Fibroblast of mammary gland (primary cell): Measurements from ENCODE around the gene OR6C75.
"Not testable (repeated sequence)": the region's sequence is repeated elsewhere in the genome, so short reads cannot be mapped to it uniquely, and the experiment has no call there.

Experiments
- DNase-seq: peaks from one replicate; pipeline ENCODE4 v3.0.0-alpha.2; 2010; ENCODE audit warnings: low read depth
- H3K4me3 ChIP-seq: 2 replicates; pipeline ENCODE4 v1.5.1; 2011; ENCODE audit warnings: low read depth, mild to moderate bottlenecking, low read length, moderate library complexity; ENCODE audit not compliant: control insufficient read depth
- TF ChIP-seq, protein P1 (sequence below): conservative IDR thresholded peaks from 2 replicates; pipeline ENCODE4 v1.5.1; 2011; ENCODE audit warnings: low read depth, low read length, inconsistent platforms; ENCODE audit not compliant: control insufficient read depth, insufficient read depth

Gene OR6C75

DNA sequence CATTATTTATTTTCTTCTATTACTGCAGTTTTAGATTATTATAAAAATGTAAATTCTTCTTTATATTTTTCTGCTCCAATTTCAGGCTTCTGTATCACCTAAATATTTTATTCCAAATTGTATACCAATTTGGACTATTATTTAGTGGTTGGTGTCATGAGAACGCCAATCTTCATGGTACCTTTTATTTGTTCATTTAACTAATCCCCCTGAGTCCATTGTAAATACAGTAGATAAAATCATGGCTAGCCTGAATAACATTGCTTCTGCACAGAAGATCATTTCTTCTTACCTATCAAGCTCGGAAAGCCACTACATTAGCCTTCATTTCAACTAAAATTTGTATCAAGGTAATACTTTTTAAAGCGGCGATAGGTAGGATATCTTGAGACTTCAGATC lies at the start of gene OR6C75:
Gene OR6C75, plus strand, starts transcription at position 301 of the 400 bp plus-strand sequence. CDS start 2,136 bp downstream, outside the sequence.
- no peak within 1 kb of the TSS for H3K4me3 ChIP-seq
- TF ChIP-seq, protein P1, sequence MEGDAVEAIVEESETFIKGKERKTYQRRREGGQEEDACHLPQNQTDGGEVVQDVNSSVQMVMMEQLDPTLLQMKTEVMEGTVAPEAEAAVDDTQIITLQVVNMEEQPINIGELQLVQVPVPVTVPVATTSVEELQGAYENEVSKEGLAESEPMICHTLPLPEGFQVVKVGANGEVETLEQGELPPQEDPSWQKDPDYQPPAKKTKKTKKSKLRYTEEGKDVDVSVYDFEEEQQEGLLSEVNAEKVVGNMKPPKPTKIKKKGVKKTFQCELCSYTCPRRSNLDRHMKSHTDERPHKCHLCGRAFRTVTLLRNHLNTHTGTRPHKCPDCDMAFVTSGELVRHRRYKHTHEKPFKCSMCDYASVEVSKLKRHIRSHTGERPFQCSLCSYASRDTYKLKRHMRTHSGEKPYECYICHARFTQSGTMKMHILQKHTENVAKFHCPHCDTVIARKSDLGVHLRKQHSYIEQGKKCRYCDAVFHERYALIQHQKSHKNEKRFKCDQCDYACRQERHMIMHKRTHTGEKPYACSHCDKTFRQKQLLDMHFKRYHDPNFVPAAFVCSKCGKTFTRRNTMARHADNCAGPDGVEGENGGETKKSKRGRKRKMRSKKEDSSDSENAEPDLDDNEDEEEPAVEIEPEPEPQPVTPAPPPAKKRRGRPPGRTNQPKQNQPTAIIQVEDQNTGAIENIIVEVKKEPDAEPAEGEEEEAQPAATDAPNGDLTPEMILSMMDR = no peak
- DNase-seq = no peak

DNA sequence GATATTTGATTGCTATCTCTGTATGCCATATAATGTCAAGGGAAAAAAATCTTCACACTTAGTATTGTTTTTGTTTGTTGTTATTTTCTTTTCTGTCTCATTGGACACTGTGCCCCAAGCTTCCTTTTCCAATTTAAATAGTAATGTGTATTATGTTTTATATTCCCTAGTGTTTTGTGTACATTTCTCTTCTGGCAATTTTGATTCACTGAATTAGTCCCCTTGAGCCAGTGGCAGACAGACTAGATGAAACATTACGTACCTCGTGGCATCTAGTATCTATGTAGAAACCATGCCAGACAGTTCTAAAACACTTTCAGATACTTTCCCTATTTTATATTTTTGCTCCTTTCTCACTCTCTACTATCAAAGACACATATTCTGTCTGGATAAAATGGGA lies 48.7 kb upstream of the OR6C75 start, which contains the start of gene OR6C1:
Gene OR6C1, plus strand, starts transcription at position 301 of the 400 bp plus-strand sequence. CDS start 6,257 bp downstream, outside the sequence.
- TF ChIP-seq, protein P1 = no peak
- no peak within 1 kb of the TSS for H3K4me3 ChIP-seq
- DNase-seq = no peak

DNA sequence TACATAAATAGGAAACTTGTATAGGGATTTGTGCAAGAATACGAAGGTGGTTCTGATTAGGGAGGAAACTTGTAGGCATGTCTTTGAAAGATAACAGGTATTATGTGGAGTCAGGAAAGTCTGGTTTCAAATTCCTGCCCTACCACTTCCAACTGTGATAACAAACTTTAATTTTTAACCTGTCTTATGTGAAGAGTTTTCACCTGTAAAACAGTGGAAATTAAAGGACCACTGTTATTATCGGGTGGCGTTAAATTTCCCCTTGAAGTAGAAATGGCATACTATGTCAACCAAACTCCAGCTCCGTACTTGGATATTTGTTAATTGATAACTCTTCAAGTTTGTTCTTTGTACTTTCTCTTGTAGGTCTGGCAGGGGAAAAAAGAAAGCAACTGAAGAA lies 42.6 kb upstream of the OR6C75 start:
- no peak for DNase-seq
- TF ChIP-seq, protein P1 = no peak
- H3K4me3 ChIP-seq = no peak overlapping the region

DNA sequence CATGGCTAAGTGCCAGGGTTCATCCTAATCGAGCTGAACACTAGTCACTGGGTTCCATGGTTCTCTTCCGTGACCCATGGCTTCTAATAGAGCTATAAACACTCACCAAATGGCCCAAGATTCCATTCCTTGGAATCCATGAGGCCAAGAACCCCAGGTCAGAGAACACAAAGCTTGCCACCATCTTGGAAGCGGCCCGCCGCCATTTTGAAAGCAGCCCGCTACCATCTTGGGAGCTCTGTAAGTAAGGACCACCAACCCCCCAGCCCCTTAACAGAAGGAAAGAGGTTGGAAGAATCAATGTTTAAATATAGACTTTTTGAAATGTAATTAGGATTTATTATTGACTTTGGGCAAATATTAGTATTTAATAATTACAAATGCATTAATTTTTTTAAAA lies 37.0 kb upstream of the OR6C75 start:
- DNase-seq = not testable (repeated sequence)

DNA sequence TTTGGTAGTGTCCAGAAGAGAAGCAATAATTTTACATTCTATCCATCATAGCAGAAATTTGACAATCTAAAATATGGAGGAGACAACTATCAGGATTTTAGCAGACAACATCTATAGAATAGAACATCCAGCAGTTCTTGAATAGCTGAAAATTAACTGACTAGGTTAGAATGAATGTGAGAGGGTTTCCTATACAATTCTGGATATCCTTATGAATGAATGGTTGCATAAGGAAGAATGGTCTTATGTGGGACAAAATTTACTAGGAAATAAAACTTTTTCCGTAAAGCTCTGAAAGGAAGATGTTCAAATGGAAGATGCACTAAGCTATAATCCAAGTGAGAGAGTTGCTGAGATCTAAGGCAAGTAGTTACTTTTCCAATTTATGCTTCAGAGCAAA lies 32.3 kb upstream of the OR6C75 start, which contains the start of gene OR6C3:
Gene OR6C3, plus strand, starts transcription at position 301 of the 400 bp plus-strand sequence. CDS start 955 bp downstream, outside the sequence.
- no peak within 1 kb of the TSS for H3K4me3 ChIP-seq
- no peak for DNase-seq
- TF ChIP-seq, protein P1 = no peak

More for the DNA sequence above, 37.0 kb upstream of the OR6C75 start:
- H3K4me3 ChIP-seq = not testable (repeated sequence)

DNA sequence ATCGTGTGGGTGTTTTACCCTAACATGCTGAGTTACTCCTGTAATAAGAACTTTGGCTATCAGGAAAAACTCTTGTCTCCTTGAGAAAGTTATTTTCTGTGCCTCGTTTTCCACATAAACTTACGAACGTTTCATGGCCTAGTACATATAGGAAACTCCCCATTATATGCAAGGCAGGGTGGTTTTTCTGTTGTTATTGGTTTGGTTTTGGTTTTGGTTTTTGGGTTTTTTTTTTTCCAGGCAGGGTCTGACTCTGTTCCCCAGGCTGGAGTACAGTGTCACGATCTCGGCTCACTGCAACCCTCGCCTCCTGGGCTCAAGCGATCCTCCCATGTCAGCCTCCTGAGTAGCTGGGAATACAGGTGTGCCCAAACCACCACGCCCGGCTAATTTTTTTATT lies 26.8 kb upstream of the OR6C75 start:
- TF ChIP-seq, protein P1 = no peak
- no peak overlapping the region for H3K4me3 ChIP-seq
- DNase-seq = no peak

DNA sequence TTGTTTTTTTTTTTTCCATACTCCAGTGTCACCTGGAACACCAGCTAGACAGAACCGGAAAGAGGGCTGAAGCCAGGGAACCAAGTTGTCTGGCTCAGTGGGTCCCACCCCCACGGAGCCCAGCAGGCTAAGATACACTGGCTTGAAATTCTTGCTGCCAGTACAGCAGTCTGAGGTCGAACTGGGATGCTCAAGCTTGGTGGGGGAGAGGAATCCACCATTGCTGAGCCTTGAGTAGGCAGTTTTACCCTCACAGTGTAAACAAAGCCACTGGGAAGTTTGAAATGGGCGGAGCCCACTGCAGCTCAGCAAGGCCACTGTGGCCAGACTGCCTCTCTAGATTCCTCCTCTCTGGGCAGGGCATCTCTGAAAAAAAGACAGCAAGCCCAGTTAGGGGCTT lies 7.4 kb upstream of the OR6C75 start:
- DNase-seq, H3K4me3 ChIP-seq: not testable (repeated sequence)

DNA sequence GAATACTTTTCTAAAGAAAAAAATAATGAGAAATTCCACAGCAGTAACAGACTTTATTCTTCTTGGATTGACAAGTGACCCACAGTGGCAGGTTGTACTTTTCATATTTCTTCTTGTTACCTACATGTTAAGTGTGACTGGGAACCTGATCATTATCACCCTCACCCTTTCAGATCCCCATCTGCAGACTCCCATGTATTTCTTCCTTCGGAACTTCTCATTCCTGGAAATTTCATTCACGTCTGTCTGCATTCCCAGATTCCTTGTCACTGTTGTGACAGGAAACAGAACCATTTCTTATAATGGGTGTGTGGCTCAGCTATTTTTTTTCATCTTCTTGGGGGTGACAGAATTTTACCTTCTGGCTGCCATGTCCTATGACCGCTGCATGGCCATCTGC lies 2.3 kb downstream of the OR6C75 start:
- TF ChIP-seq, protein P1 = no peak
- no peak overlapping the region for H3K4me3 ChIP-seq
- DNase-seq = no peak
